Right lobe of liver (tissue), 6 donors: ENCODE data around the gene CAMKK1. TPM values are rescaled to one million over a fixed set of nuclear protein-coding genes. Genes with fewer than 3 reads are reported as not detected.
A peak's percentile ranks its signal among the peaks of the same experiment; 100 is the strongest.

Experiments
- ATAC-seq, 4 donors: fragments of 200-7000 bp; cut with Tn5 transposase; one replicate each; pipeline ENCODE4 v1.9.1; 2020; ENCODE audit warnings: mild to moderate bottlenecking in 4 of 4, moderate library complexity in 4 of 4
- DNase-seq, 3 donors: peaks; one replicate each; pipeline ENCODE4 v3.0.0-alpha.2; 2020
- H3K27ac ChIP-seq, 3 donors: fragments of 200-600 bp; one replicate each; pipeline ENCODE4 v1.8.0; 2022
- H3K27me3 ChIP-seq, 2 donors: fragments of 200-600 bp; one replicate each; pipeline ENCODE4 v1.8.0; 2022
- H3K36me3 ChIP-seq, 4 donors: fragments of 200-600 bp; sonication (generic) in 1 of 4; one replicate each; pipeline versions ENCODE4 v1.5.1 to v1.8.0; 2017 to 2022; ENCODE audit warnings: control low read depth in 1 of 4
- H3K4me1 ChIP-seq, 4 donors: fragments of 200-600 bp; sonication (generic) in 1 of 4; one replicate each; pipeline versions ENCODE4 v1.5.1 to v1.8.0; 2017 to 2022; ENCODE audit warnings: control low read depth in 1 of 4
- H3K4me3 ChIP-seq, 3 donors: fragments of 200-600 bp; one replicate each; pipeline ENCODE4 v1.8.0; 2022
- H3K9me3 ChIP-seq, 4 donors: fragments of 200-600 bp; sonication (generic) in 1 of 4; one replicate each; pipeline versions ENCODE4 v1.5.1 to v1.8.0; 2017 to 2022; ENCODE audit warnings: control low read depth in 1 of 4
- POLR2A ChIP-seq: fragments of 450-650 bp; IDR thresholded peaks from one replicate; pipeline ENCODE4 v1.6.1; 2017; ENCODE audit warnings: antibody characterized with exemption, mild to moderate bottlenecking
- WGBS: methylation state at CpG from one replicate; pipeline ENCODE4 v1.1.6; 2018; ENCODE audit warnings: low coverage, low lambda C conversion rate; ENCODE audit not compliant: insufficient coverage; ENCODE audit errors: missing lambda C conversion rate; 5-methylcytosine and 5-hydroxymethylcytosine counted together
- intact Hi-C, 2 donors: fragments of 100-400 bp; cut with DNase I; formaldehyde crosslinking; loops; one replicate each; pipeline versions ENCODE4 v1.11.2 to v1.14.1; 2022
- total RNA-seq, 6 experiments: library from RNA; depleted of rRNA in 2 of 6; stranded (reverse); fragments of >200 nt in 2 of 6; fragmentation: NEBNext Ultra II Directional in 3 of 6; extraction: Animal tissue kit (Norgen Biotek cat#: 25700) in 3 of 6; gene quantifications; one replicate each; pipeline versions ENCODE4 v1.1.0 to v1.2.4, GENCODE V29; 2016 to 2023
- TF ChIP-seq, protein P1 (sequence below), 4 donors: fragments of 200-600 bp in 3 of 4; fragments of 450-650 bp in 1 of 4; IDR thresholded peaks; one replicate each; pipeline versions ENCODE4 v1.5.1 to v1.8.0; 2016 to 2022; ENCODE audit warnings: antibody characterized with exemption in 4 of 4, mild to moderate bottlenecking in 2 of 4
- donor health status: DM: no; HTN: yes; CAD: no.
- donor health status: DM: no; HTN: no; CAD: no.
- donor health status: DM: no; HTN: no; CAD: no.
- donor health status: DM: no; HTN: yes; CAD: no.
- donor health status: DM: no; HTN: yes; CAD: no.

The CAMKK1 gene
- total RNA-seq, 6 experiments from 2014 or later = 0.35 to 1.1 (median 0.47) TPM

DNA sequence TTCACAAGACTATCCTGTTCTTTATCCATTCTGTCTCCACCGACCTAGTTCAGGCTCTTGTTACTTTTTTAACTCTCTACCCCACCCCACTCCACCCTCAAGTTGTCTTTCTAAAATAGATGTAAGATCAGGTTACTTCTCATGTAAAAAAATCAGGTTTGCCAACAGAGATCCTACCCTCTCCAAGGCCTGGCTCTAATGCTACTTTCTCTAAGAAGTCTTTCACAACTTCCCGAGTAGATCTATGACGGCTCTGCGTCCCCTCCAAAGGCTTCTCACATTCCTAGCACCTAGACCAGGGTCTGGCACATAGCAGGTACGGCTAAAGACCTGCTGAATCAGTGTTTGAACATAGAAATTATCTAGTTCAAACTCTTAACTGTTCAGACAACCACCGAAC, 77.7 kb downstream of the CAMKK1 start:
- Histone ChIP-seq H3K36me3 (peaks cover 0 to 83% (median 17%) of the 10 kb centered on the region in 4 donors), H3K9me3 (no peaks in the 10 kb centered on the region), H3K27me3 (no peaks in the 10 kb centered on the region), H3K4me1 (no peaks in the 10 kb centered on the region), H3K4me3 (no peak overlapping the region), H3K27ac (no peak overlapping the region)
- intact Hi-C loops = no loop called here
- 78% methylated on average over 6 of the region's 6 CpGs for WGBS
- DNase-seq (no peak), ATAC-seq (no peak)
- TF ChIP-seq POLR2A = no peak
- TF ChIP-seq, protein P1, sequence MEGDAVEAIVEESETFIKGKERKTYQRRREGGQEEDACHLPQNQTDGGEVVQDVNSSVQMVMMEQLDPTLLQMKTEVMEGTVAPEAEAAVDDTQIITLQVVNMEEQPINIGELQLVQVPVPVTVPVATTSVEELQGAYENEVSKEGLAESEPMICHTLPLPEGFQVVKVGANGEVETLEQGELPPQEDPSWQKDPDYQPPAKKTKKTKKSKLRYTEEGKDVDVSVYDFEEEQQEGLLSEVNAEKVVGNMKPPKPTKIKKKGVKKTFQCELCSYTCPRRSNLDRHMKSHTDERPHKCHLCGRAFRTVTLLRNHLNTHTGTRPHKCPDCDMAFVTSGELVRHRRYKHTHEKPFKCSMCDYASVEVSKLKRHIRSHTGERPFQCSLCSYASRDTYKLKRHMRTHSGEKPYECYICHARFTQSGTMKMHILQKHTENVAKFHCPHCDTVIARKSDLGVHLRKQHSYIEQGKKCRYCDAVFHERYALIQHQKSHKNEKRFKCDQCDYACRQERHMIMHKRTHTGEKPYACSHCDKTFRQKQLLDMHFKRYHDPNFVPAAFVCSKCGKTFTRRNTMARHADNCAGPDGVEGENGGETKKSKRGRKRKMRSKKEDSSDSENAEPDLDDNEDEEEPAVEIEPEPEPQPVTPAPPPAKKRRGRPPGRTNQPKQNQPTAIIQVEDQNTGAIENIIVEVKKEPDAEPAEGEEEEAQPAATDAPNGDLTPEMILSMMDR (IDR thresholded peaks at IDR 0.05) = no peak

DNA sequence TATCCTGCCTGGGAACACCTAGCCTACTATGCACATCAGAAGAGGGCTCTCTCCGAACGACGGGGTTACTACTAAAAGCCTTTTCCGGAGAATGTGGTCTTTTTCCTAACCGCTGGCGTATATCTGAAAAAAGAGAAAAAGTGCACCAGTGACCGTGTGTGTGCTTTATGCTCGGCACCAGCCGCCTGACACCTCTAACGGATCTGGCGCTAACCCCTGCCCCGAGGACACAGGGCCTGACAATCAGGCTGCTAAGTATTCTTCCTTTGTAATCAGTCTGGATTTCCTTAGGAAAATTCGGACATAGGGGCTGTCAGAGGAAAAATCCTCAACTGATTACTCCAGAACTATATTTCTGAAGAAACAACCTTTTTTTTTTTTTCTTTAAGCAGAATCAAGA, 78.5 kb downstream of the CAMKK1 start:
- 87% methylated on average over 13 of the region's 13 CpGs for WGBS
- no peaks in the 10 kb centered on the region for H3K27me3 ChIP-seq
- no peaks in the 10 kb centered on the region for H3K4me1 ChIP-seq
- DNase-seq (no peak), ATAC-seq (peak in 2 of 4 donors; percentile 43 to 53)
- intact Hi-C loops = no loop called here
- H3K4me3 ChIP-seq = no peak overlapping the region
- H3K27ac ChIP-seq = no peak overlapping the region
- no peaks in the 10 kb centered on the region for H3K9me3 ChIP-seq
- TF ChIP-seq, protein P1 (IDR thresholded peaks at IDR 0.05) = no peak
- no peak for TF ChIP-seq POLR2A
- H3K36me3 ChIP-seq = peaks cover 0 to 78% (median 17%) of the 10 kb centered on the region in 4 donors

DNA sequence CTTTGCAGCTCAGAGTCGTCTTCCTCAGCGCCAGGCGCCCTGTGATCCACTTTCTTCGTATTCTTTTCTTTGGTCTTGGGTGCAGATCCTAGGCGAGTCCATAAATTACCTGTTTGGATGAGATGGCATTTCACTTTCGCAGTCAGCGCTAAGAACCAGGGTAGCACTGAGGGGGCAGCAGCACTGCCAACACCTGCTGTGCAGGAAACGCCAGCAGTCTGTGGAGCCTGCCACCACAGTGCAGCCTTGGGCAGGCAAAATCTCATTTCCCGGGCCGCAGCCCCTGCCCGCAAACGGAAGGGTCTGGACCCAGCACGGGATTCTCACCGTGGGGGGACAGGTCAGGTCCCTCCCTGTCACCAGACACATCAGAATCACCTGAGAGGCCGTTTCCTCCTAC, 79.7 kb downstream of the CAMKK1 start:
- no peaks in the 10 kb centered on the region for H3K9me3 ChIP-seq
- WGBS = 89% methylated on average over 12 of the region's 15 CpGs
- H3K4me1 ChIP-seq = no peaks in the 10 kb centered on the region
- TF ChIP-seq POLR2A = no peak
- TF ChIP-seq, protein P1 (IDR thresholded peaks at IDR 0.05) = no peak
- peaks cover 0 to 69% (median 15%) of the 10 kb centered on the region in 4 donors for H3K36me3 ChIP-seq
- H3K27me3 ChIP-seq = no peaks in the 10 kb centered on the region
- intact Hi-C loops = no loop called here
- no peak for ATAC-seq
- DNase-seq = no peak
- no peak overlapping the region for H3K27ac ChIP-seq
- H3K4me3 ChIP-seq = no peak overlapping the region

GRCh38 chr17:3812771-3813170, 80.1 kb downstream of the CAMKK1 start:
- WGBS = 86% methylated on average over 1 of the region's 12 CpGs
- no peaks in the 10 kb centered on the region for H3K9me3 ChIP-seq
- intact Hi-C loops = no loop called here
- H3K36me3 ChIP-seq = peaks cover 0 to 66% (median 13%) of the 10 kb centered on the region in 4 donors
- H3K27ac ChIP-seq = no peak overlapping the region
- DNase-seq (no peak), ATAC-seq (no peak)
- no peaks in the 10 kb centered on the region for H3K27me3 ChIP-seq
- no peaks in the 10 kb centered on the region for H3K4me1 ChIP-seq
- no peak for TF ChIP-seq POLR2A
- TF ChIP-seq, protein P1 (IDR thresholded peaks at IDR 0.05) = no peak
- no peak overlapping the region for H3K4me3 ChIP-seq

- no peaks in the 10 kb centered on the region for H3K27me3 ChIP-seq
- WGBS = 91% methylated on average over 10 of the region's 10 CpGs
- no peak overlapping the region for H3K27ac ChIP-seq
- ATAC-seq (no peak), DNase-seq (no peak)
- no peak overlapping the region for H3K4me3 ChIP-seq
- H3K4me1 ChIP-seq = no peaks in the 10 kb centered on the region
- no peaks in the 10 kb centered on the region for H3K9me3 ChIP-seq
- peaks cover 0 to 63% (median 13%) of the 10 kb centered on the region in 4 donors for H3K36me3 ChIP-seq
- TF ChIP-seq, protein P1 (IDR thresholded peaks at IDR 0.05) = no peak
- no peak for TF ChIP-seq POLR2A
- intact Hi-C loops = no loop called here
Measured at GRCh38 chr17:3812284-3812683, 80.6 kb downstream of the CAMKK1 start.
